IPS DF 19.7 (cell line): ENCODE measurements around the gene FN3KRP.

Source experiments
- DNase-seq: peaks from one replicate; pipeline ENCODE4 v3.0.0-alpha.2; 2013; ENCODE audit warnings: low read depth, low spot score

The FN3KRP gene

DNA sequence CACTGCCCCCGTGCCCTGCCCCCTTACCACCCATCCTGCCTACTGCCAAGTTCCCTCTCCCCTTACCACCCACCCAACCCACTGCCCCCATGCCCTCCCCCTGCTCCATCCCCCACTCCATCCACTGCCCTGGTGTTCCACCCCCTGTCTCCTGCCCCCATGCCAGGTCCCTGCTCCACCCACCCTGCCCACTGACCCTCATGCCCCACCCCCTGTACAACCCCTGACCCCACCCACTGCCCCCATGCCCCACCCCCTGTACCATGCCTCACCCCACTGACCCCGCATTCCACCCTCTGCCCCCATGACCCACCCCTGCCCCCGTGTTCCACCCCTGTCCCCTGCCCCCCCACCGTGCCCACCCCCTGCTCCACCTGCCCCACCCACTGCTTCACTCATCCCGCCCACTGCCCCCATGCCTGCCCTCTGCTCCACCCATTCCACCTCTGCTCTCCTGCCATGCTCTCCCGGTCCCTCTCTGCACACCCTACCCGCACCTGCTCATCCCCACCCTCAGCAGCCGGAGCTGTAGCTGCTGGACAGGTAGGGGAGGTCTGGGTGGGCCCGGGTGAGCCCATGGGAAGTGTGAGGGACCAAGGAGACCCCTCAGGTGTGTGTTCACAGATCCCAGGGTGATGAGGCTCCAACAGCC, 7.4 kb upstream of the FN3KRP start:
- no peak for DNase-seq

DNA sequence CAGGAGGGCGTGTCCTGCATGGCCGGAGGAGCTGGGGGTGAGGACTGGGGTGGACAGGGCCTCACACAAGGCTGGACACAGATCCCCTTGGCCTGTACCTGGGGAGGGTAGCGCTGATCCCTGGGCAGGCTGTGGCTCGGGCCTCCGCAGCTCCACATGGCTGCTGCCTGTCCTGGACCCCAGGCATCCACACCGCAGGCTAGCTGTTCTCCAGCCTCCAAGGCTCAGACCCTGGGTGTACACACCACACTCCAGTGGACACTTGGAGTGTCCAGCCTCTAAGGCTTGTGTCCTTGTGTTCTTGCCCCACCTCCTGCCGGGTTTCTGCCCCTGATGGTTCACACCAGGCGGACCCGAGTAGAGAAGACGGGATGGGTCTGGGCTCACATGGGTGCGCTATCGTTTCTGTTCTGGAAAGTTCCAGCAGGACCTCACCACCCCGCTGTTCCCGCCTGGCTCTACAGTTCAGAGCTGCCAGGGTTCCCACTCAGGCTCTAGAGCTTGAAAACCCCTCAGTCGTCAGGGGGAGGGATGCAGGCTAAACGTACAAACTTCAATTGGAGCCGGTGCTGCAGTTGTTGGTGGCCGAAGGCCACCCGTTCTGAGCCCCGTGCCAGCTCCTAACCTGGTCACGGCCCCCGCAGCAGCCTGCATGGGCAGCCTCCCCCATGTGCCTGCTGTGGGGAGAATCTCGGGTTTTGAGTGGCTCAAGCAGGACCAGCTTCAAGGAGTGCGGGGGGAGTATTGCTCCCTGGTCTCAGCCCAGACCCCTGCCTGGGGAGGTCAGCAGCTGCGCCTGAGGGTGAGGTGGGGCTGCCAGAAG, 6.6 kb upstream of the FN3KRP start:
- DNase-seq: no peak

DNA sequence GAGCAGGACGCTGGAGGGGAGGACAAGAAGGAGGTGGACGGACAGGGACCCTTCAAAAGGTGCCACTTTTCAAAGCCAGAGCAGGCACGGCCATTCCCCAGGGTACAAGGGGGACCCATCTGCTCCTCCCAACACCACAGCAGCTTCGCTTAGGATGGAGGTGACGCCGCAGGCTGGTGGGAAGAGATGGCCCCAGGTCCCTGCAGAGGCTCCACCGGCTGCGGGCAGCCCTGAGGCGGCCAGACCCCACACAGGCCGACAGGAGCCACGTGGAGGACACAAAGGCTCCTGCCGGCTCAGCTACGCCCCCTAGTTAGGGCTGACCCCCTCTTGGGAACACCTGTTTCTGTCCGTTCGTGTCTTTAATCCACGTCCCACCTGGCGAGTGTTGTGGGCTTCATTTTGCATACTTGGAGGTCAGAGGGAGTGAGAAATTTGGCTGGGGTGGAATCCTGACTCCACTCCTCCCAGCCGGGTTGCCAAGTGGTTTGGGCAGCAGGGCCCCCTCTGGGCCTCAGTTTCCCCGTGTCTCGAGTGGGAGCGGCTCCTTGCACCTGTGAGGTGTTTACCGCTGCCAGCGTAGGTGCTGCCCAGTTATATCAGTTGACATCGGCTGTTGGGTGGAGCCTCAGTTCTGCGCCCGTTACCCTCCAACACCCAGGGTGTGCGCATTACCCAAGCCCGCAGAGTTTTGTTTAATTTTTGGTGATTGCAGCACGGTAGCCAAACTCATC, 5.8 kb upstream of the FN3KRP start:
- no peak for DNase-seq

DNA sequence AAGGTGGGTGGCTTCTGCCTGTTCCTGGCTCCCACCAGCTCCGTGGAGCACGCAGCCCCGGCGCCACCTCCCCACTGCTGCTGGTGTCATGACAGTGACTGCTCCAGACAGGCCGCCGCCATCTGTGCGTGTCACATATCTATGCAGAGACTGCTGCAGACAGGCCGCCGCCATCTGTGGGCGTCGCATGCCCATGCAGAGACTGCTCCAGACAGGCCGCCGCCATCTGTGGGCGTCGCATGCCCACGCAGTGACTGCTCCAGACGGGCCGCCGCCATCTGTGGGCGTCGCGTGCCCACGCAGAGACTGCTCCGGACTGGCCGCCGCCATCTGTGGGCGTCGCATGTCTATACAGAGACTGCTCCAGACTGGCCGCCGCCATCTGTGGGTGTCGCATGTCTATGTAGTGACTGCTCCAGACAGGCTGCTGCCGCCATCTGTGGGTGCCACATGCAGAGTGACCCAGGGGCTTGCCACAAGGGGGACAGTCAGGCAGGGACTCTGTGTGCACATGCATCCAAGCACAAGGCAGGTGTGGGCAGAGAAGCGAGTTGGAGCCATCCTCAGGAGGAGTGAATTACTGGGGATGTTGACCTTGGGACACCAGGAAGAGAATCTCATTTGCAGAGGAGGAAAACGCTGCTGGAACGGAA, 3.3 kb upstream of the FN3KRP start:
- DNase-seq: no peak

DNA sequence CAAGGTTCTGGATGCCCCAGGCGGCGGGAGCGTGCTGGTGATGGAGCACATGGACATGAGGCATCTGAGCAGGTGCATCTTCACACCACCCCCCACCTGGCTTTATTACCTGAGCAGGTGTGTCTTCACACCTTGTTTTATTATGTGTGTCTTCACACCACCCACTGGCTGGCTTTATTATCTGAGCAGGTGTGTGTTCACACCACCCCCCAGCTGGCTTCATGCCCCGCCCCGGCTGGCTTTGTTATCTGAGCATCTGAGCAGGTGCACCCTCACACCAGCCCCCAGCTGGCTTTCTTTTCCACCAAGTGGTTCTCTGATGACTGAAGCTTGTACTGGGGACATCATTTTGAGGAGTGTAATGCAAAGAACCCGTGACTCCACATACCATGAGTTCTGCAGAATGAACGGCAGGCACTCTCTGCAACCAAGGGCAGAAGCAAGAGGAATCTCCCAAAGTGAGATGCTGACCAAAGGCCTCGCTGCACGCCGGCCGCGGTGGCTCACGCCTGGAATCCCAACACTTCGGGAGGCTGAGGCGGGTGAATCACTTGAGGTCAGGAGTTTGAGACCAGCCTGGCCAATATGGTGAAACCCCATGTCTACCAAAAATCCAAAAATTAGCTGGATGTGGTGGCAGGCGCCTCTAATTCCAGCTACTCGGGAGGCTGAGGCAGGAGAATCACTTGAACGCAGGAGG, 2.6 kb downstream of the FN3KRP start:
- no peak for DNase-seq

DNA sequence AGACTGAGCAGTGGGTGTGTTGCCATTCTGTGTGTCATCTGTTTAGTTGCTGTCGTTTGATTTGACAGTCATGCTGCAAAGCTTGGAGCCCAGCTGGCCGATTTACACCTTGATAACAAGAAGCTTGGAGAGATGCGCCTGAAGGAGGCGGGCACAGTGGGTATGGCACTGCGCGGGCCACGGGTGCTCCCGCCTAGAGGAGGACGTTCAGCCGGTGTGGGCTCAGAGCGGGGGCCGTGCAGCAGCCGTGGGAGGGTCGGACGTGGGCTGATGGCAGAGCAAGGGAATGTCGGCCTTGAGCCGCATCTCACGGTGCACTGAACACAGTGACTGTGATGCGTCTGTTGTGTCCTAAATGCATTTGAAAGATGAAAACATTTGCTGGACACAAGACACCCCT, 3.7 kb downstream of the FN3KRP start:
- no peak for DNase-seq

DNA sequence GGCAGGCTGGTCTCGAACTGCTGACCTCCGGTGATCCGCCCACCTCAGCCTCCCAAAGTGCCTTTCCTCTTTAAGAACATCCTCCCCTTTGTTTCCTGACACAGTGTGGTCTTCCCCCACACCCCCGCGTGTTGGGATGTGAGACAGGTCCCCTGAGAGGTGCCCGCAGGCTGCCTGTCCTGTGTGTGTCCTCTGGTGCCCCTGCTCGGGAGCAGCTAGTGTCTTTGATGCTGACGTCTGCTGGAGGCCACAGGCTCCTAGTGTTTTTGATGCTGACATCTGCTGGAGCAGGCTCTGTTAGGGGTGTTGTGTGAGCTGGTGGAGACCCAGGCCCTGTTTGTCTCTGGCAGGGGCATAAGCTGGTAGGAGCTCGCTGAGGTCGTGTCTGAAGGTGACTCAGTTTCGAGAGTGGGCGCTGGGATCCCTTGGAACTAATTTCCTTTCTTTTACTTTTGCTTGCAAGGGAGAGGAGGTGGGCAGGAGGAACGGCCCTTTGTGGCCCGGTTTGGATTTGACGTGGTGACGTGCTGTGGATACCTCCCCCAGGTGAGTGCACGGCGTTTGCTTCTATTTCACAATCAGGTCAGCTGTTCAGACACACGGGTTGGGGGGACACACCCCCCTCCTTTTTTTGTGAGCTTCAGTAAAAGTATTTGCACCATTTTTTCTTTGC, 6.0 kb downstream of the FN3KRP start:
- no peak for DNase-seq

DNA sequence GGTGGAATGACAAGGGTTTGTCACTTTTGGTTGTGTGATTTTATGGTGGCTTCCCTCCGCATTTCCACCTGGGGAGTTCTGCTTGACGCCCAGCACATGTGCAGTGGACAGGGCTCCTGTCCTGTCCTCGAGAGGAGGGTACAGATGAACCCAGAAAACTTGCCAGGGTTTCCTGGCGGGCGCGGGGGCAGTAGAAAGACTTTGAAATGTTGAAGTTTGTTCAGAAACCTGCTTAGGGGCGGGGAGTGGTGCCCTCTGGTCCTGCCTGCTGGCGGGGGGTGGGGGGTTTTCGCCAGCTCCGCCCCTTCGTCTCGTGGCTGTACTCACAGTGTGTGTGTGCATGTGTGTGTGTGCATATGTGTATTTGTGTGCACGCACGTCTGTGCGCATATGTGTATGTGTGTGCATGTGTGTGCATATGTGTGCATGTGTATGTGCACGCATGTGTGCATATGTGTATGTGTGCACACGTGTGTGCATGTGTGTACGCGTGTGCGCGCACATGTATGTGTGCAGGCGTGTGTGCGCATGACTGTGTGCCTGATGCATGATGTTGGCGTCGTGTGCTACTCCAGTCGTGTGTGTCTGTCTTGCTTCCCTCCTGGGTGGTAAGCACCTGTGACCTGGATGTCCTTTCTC, 6.8 kb downstream of the FN3KRP start:
- no peak for DNase-seq

DNA sequence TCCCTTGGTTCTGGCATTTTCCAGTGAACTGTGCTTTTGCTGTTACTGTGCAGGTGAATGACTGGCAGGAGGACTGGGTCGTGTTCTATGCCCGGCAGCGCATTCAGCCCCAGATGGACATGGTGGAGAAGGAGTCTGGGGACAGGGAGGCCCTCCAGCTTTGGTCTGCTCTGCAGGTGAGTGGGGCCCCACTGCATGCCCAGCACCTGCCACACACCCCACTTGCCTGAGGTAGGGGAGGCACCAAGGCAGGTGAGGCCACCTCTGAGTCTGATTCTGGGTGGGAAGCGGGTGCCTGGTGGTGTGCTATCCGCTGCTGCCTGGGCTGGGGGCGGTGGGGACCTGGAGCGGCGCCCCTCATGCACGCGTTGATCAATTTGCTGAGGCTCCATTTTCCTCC, 9.9 kb downstream of the FN3KRP start:
- DNase-seq: no peak

DNA sequence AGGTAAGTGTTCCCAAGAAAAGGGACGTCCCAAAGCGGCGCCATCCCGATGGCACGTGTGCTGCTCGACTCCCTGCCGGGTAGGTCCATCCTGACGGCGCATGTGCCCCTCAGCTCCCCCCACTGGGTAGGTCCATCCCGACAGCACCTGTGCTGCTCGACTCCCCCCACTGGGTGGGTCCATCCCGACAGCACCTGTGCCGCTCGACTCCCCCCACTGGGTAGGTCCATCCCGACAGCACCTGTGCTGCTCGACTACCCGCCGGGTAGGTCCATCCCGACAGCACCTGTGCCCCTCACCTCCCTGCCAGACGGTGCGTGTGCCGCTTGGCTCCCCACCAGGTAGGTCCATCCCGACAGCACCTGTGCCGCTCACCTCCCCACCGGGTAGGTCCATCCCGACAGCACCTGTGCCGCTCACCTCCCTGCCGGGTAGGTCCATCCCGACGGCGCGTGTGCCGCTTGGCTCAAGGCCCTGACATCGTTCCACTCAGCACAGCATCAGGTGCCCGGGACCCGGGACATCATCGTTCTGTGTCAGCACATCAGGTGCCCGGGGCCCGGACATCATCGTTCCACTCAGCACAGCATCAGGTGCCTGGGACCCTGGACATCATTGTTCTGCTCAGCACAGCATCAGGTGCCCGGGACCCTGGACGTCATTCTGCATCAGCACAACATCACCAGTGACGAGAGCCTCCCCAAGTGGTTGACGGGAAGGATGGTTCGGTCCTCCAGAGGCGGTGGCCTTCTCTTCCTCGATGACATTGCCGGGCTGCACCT, 13.2 kb downstream of the FN3KRP start:
- no peak for DNase-seq

DNA sequence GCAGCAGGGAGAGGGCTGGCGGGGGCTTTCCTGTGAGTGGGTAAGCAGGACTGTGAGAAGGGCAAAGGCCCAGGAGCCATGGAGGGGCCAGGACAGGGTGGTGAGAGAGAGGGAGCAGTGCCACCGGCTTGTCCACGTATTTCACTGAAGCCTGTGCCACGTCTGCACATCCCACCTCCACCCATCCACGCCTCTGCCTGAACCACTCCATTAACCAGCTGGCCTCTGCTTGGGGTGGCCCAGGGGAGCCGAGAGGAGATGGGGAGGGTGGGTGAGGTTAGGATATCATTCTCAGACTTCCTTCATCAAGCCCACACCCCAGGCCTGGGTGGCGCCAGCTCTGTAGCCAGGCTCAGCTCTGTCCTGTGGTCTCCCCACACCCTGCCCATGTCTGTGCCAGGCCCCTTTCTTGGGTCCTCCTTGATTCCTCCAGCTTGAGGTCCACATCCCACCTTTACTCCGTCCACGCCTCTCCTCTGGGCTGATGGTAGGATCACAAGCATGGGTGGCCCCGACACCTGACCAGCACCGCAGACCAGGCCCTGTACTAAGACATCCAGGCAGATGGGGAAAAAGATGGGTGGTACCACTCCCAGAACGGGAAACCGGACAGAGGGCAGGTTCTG, 15.7 kb downstream of the FN3KRP start:
- no peak for DNase-seq

DNA sequence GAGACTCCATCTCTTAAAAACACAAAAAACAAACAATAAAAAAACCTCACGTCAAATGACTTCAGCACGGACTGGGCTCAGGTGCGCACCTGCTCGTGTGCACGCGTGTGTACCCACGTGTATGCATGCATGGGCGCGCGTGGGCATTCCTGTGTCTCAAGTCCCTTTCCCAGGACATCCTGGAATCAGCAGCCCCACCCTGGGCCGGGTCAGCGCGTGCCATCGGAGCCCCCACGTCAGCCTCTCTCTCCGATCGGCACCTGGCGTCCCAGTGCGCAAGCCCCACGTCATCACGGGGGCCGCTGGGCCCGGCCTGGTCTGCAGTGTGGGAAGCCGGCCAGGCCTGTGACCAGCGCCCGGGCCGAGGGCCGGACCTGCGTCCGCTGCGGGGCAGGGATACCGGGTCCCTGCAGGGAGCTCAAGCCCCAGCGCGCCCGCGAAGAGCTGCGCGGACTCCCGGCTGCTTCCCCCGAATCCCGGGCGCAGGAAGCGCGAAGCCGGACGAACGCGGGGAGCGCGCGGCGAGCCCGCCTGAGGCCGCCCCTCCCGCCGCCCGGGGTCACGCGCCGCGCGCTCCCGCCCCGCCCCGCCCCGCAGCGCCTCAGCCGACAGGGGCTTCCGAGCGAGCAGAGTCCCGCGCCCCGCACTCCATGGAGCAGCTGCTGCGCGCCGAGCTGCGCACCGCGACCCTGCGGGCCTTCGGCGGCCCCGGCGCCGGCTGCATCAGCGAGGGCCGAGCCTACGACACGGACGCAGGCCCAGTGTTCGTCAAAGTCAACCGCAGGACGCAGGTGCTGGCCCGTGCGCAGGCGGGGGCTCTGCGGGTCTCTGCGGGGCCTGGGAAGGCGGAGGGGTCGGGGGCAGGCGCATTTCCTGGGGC, 18.7 kb downstream of the FN3KRP start, which contains the start of gene FN3K:
TSS of gene FN3K (plus strand) at position 629 of the 880 bp plus-strand sequence. CDS start at position 651, 22 bp downstream.
- no peak for DNase-seq

DNA sequence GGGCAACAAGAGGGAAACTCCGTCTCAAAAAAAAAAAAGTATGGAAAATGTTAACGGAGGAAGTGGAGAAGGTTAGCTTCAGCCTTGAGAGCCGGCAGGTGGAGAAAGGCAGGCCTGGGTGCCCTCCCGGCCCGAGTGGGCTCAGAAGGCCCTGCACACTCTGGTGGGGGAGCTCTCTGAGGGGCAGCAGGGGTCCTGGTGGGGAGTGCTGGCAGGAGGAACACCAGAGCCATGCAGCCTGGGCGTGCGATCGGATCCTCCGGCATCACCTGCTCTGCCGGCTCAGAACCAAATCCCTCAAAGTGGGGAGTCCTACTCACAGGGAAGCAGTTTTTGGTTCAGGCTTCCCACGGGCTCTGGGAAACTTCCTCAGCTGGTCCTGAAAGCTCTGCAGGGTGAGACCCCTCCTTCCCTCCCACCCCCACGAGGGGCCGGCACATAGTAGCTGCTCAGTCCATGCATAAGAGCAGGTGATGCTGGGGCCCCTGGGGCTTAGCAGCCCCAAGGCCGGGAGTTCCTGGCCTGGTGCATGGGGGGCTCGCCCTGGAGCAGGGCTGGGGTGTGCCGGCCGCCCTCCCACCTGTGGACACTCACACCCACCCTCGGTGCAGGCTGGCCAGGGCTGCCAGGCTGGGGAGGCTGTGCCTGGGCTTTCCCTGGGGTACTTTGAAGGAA, 20.1 kb downstream of the FN3KRP start:
- DNase-seq: no peak

DNA sequence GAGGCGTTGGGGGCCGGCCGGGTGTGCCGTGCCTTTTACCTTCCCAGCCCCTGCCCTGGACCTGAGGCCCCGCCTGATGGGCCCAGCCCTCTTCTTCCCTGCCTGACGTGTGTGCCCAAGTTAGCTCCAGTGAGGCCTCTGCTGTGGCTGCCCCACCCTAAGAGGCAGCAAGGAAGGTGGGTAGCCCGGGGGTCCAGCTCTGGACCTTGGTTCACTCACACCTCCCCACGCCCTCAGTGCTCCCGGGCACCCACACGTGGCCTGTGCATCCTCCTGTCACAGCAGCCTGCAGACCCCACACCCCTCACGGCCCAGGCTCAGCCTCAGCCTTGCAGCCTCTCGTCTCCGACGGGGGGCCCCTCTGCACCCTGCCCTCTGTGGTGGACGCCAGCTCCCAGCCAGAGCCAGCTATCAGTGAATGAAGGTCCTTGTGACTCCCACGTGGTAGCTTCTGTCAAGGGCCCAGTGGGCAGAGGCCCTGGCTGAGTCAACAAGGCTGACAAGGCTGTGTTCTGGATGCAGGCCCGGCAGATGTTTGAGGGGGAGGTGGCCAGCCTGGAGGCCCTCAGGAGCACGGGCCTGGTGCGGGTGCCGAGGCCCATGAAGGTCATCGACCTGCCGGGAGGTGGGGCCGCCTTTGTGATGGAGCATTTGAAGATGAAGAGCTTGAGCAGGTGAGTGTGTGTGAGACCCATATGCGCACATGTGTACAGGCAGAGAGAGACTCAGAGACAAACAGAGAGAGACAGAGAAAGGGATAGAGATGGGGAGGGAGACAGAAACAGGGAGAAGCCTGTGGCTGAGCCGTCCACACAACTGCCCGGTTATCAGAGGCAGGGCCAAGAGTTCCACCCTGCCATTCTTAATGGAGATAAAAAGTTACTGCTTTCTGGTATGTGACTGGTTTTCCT, 21.7 kb downstream of the FN3KRP start:
- no peak for DNase-seq

DNA sequence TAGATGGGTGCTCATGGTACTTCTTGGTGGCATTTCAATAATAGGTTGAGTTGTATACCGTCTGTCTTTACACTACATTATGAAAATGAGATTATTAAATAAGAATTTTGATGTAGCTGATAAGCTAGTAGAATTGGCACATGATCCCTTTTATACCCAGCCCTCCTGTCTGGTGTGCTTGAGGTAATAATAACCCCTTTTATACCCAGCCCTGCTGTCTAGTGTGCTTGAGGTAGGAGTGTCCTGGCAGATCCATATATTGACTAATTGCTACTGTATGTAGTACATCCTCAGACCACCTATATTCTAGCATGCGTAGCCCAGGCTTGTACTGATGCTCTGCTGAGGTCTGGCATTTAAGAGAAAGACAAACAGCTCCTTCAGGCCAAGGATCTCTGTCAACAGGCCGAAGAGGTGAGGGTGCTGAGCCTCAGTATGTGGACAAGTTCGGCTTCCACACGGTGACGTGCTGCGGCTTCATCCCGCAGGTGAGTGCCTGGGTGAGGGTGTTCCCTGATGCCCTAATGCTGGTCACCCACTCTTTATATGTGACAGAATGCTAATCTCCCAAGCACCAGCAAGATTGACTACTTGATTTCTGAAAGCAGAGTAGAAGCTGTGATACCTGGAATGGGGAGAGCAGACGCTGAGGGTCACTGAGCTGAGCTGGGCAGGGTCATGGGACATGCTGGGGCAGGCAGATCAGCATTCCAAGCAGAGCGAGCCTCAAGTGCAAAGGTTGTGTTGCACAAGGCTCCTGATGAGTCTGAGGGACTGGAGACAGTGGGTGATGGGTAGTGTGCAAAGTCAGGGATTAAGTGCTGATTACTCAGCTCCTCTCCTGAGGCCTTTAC, 24.6 kb downstream of the FN3KRP start:
- DNase-seq: no peak
